WTC11 (cell line): Measurements from ENCODE around the gene IRF1. TPM values are rescaled to one million over a fixed set of nuclear protein-coding genes. Genes with fewer than 3 reads are reported as not detected.

Experiments
- ATAC-seq: fragments of 200-7000 bp; cut with Tn5 transposase; 2 replicates; pipeline ENCODE4 v1.10.0; 2021; ENCODE audit warnings: mild to moderate bottlenecking, moderate library complexity
- CTCF ChIA-PET: fragments of 300-600 bp; sonication (Branson Sonifier 250); formaldehyde crosslinking; loops from one replicate; lab custom pipeline; 2021; ENCODE audit warnings: antibody characterized with exemption; lab: Charles Lee
- POLR2A ChIA-PET: fragments of 350-600 bp; sonication (Branson Sonifier 250); formaldehyde crosslinking; loops from one replicate; lab custom pipeline; 2021; ENCODE audit warnings: antibody characterized with exemption; lab: Charles Lee
- DNase-seq: peaks from one replicate; pipeline ENCODE4 v3.0.0; 2021; ENCODE audit warnings: low spot score
- H3K27ac Mint-ChIP-seq: 2 replicates; pipeline ENCODE4 v1.8.0; 2021; ENCODE audit warnings: mixed read lengths
- H3K27me3 Mint-ChIP-seq: 2 replicates; pipeline ENCODE4 v1.8.0; 2021; ENCODE audit warnings: low read depth, mild to moderate bottlenecking, moderate library complexity, mixed read lengths
- H3K36me3 Mint-ChIP-seq: 2 replicates; pipeline ENCODE4 v1.8.0; 2021; ENCODE audit warnings: mixed read lengths
- H3K4me1 Mint-ChIP-seq: 2 replicates; pipeline ENCODE4 v1.8.0; 2022; ENCODE audit warnings: mixed read lengths
- H3K4me3 Mint-ChIP-seq: 2 replicates; pipeline ENCODE4 v1.8.0; 2021; ENCODE audit warnings: mild to moderate bottlenecking, moderate library complexity, mixed read lengths
- H3K9me3 Mint-ChIP-seq: 2 replicates; pipeline ENCODE4 v1.8.0; 2021; ENCODE audit warnings: mixed read lengths
- EMX1 ChIP-seq: fragments of 250-450 bp; sonication (Bioruptor Pico); IDR thresholded peaks from 2 replicates; pipeline ENCODE4 v1.8.0; 2021; ENCODE audit warnings: mild to moderate bottlenecking
- ESRRA ChIP-seq: sonication (generic); formaldehyde crosslinking; IDR thresholded peaks from 2 replicates; pipeline ENCODE4 v1.8.1; 2022; ENCODE audit warnings: mild to moderate bottlenecking, missing genetic modification reagents, borderline replicate concordance
- ETV6 ChIP-seq: sonication (generic); formaldehyde crosslinking; IDR thresholded peaks from 2 replicates; pipeline ENCODE4 v1.8.1; 2022; ENCODE audit warnings: mild to moderate bottlenecking, missing genetic modification reagents
- IRF2 ChIP-seq: sonication (generic); formaldehyde crosslinking; IDR thresholded peaks from 2 replicates; pipeline ENCODE4 v1.8.0; 2022; ENCODE audit warnings: low read depth, missing genetic modification reagents, borderline replicate concordance
- NR1H2 ChIP-seq: sonication (generic); formaldehyde crosslinking; IDR thresholded peaks from 2 replicates; pipeline ENCODE4 v1.9.0; 2021; ENCODE audit warnings: mild to moderate bottlenecking, moderate library complexity, missing genetic modification reagents
- SOX15 ChIP-seq: fragments of 250-450 bp; sonication (Bioruptor Pico); IDR thresholded peaks from 2 replicates; pipeline ENCODE4 v1.9.0; 2021; ENCODE audit warnings: mild to moderate bottlenecking
- SP1 ChIP-seq: sonication (generic); formaldehyde crosslinking; conservative IDR thresholded peaks from 2 replicates; pipeline ENCODE4 v1.8.1; 2022; ENCODE audit warnings: missing genetic modification reagents
- TEAD1 ChIP-seq: sonication (generic); formaldehyde crosslinking; IDR thresholded peaks from 2 replicates; pipeline ENCODE4 v1.8.0; 2022; ENCODE audit warnings: mild to moderate bottlenecking, missing genetic modification reagents
- total RNA-seq: library from RNA; stranded (reverse); gene quantifications from 3 replicates; pipeline ENCODE4 v1.2.3, GENCODE V29; 2021
- TF ChIP-seq, protein P1 (sequence below): sonication (generic); formaldehyde crosslinking; conservative IDR thresholded peaks from 2 replicates; pipeline ENCODE4 v1.8.1; 2023; ENCODE audit warnings: mild to moderate bottlenecking, low read depth, missing genetic modification reagents, moderate library complexity
- TF ChIP-seq, protein P2 (sequence below): sonication (generic); formaldehyde crosslinking; IDR thresholded peaks from 2 replicates; pipeline ENCODE4 v1.8.1; 2023; ENCODE audit warnings: mild to moderate bottlenecking, missing genetic modification reagents, moderate library complexity
- TF ChIP-seq, protein P3 (sequence below): fragments of 250-450 bp; sonication (Bioruptor Pico); IDR thresholded peaks from 2 replicates; pipeline ENCODE4 v1.9.0; 2021; ENCODE audit warnings: mild to moderate bottlenecking
- TF ChIP-seq, protein P4 (sequence below): sonication (generic); formaldehyde crosslinking; IDR thresholded peaks from 2 replicates; pipeline ENCODE4 v1.8.1; 2023; ENCODE audit warnings: mild to moderate bottlenecking, missing genetic modification reagents
- TF ChIP-seq, protein P5 (sequence below): sonication (generic); formaldehyde crosslinking; IDR thresholded peaks from 2 replicates; pipeline ENCODE4 v1.8.1; 2023; ENCODE audit warnings: mild to moderate bottlenecking, missing genetic modification reagents
- TF ChIP-seq, protein P6 (sequence below): fragments of 250-450 bp; sonication (Bioruptor Pico); IDR thresholded peaks from 2 replicates; pipeline ENCODE4 v2.1.2; 2022; ENCODE audit warnings: mild to moderate bottlenecking, moderate library complexity
- TF ChIP-seq, protein P7 (sequence below): sonication (generic); formaldehyde crosslinking; IDR thresholded peaks from 2 replicates; pipeline ENCODE4 v1.8.1; 2022; ENCODE audit warnings: low read depth, missing genetic modification reagents, borderline replicate concordance
- TF ChIP-seq, protein P8 (sequence below): fragments of 250-450 bp; sonication (Bioruptor Pico); IDR thresholded peaks from 2 replicates; pipeline ENCODE4 v1.8.0; 2021; ENCODE audit warnings: mild to moderate bottlenecking
- TF ChIP-seq, protein P9 (sequence below): sonication (generic); formaldehyde crosslinking; IDR thresholded peaks from 2 replicates; pipeline ENCODE4 v1.8.0; 2023; ENCODE audit warnings: missing genetic modification reagents

IRF1 gene
- total RNA-seq, 1 experiment from 2014 or later: 8.8 TPM

DNA sequence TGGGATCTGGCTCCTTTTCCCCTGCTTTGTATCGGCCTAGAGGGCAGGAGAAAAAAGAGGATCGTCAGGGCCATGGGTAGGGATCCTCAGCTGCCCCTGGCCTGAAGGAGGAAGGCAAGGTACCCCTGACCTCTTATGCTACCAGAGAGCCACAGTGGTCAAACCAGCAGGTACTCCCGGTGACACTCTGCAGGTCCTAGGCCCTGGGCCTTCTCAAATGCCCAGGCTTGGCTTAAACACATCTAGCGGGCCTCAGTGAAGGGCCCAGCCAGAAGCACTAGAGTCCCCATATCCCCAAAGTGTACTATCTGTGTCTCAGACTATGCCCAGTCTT is 3.5 kb downstream of the IRF1 start (continued):
- TF ChIP-seq, protein P1, sequence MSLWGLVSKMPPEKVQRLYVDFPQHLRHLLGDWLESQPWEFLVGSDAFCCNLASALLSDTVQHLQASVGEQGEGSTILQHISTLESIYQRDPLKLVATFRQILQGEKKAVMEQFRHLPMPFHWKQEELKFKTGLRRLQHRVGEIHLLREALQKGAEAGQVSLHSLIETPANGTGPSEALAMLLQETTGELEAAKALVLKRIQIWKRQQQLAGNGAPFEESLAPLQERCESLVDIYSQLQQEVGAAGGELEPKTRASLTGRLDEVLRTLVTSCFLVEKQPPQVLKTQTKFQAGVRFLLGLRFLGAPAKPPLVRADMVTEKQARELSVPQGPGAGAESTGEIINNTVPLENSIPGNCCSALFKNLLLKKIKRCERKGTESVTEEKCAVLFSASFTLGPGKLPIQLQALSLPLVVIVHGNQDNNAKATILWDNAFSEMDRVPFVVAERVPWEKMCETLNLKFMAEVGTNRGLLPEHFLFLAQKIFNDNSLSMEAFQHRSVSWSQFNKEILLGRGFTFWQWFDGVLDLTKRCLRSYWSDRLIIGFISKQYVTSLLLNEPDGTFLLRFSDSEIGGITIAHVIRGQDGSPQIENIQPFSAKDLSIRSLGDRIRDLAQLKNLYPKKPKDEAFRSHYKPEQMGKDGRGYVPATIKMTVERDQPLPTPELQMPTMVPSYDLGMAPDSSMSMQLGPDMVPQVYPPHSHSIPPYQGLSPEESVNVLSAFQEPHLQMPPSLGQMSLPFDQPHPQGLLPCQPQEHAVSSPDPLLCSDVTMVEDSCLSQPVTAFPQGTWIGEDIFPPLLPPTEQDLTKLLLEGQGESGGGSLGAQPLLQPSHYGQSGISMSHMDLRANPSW (CRISPR knock-in tag): no peak

DNA sequence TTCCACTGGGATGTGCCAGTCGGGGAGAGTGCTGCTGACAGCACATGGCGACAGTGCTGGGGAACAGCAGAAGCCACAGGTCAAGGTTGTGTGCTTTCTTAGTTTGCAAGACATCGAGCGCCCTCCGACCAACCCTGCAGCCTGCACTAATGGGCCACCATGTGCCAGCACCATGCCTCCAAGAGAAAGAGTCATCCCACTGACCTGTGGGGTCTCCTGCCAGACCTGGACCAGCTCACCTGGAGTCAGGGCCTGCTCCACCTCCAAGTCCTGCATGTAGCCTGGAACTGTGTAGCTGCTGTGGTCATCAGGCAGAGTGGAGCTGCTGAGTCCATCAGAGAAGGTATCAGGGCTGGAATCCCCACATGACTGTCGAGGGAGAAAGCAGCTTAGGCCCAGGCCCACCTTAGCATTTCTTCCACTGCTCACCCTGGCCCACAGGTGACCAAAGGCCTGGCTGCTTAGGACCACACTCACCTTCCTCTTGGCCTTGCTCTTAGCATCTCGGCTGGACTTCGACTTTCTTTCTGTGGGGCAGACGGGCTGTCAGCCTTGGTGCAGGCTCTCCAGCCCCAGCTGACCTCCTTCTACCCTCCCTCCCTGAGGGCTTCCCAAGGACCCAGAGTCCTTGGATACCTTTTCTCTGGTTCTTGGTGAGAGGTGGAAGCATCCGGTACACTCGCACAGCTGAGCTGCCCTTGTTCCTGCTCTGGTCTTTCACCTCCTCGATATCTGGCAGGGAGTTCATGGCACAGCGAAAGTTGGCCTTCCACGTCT is 4.1 kb downstream of the IRF1 start:
- Mint-ChIP-seq H3K27ac (no peak overlapping the region; the same call in 1 of the 2 replicates), H3K36me3 (peaks cover 31% of the 10 kb centered on the region)
- no peak for TF ChIP-seq EMX1 (CRISPR knock-in tag)
- TF ChIP-seq IRF2 (CRISPR knock-in tag): no peak
- TF ChIP-seq, protein P2, sequence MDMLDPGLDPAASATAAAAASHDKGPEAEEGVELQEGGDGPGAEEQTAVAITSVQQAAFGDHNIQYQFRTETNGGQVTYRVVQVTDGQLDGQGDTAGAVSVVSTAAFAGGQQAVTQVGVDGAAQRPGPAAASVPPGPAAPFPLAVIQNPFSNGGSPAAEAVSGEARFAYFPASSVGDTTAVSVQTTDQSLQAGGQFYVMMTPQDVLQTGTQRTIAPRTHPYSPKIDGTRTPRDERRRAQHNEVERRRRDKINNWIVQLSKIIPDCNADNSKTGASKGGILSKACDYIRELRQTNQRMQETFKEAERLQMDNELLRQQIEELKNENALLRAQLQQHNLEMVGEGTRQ (CRISPR knock-in tag): no peak
- TF ChIP-seq, protein P3, sequence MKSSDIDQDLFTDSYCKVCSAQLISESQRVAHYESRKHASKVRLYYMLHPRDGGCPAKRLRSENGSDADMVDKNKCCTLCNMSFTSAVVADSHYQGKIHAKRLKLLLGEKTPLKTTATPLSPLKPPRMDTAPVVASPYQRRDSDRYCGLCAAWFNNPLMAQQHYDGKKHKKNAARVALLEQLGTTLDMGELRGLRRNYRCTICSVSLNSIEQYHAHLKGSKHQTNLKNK (CRISPR knock-in tag): no peak
- TF ChIP-seq SP1: no peak
- TF ChIP-seq, protein P4, sequence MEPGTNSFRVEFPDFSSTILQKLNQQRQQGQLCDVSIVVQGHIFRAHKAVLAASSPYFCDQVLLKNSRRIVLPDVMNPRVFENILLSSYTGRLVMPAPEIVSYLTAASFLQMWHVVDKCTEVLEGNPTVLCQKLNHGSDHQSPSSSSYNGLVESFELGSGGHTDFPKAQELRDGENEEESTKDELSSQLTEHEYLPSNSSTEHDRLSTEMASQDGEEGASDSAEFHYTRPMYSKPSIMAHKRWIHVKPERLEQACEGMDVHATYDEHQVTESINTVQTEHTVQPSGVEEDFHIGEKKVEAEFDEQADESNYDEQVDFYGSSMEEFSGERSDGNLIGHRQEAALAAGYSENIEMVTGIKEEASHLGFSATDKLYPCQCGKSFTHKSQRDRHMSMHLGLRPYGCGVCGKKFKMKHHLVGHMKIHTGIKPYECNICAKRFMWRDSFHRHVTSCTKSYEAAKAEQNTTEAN (CRISPR knock-in tag): no peak
- TF ChIP-seq, protein P5, sequence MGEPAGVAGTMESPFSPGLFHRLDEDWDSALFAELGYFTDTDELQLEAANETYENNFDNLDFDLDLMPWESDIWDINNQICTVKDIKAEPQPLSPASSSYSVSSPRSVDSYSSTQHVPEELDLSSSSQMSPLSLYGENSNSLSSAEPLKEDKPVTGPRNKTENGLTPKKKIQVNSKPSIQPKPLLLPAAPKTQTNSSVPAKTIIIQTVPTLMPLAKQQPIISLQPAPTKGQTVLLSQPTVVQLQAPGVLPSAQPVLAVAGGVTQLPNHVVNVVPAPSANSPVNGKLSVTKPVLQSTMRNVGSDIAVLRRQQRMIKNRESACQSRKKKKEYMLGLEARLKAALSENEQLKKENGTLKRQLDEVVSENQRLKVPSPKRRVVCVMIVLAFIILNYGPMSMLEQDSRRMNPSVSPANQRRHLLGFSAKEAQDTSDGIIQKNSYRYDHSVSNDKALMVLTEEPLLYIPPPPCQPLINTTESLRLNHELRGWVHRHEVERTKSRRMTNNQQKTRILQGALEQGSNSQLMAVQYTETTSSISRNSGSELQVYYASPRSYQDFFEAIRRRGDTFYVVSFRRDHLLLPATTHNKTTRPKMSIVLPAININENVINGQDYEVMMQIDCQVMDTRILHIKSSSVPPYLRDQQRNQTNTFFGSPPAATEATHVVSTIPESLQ (CRISPR knock-in tag): no peak
- TF ChIP-seq, protein P6, sequence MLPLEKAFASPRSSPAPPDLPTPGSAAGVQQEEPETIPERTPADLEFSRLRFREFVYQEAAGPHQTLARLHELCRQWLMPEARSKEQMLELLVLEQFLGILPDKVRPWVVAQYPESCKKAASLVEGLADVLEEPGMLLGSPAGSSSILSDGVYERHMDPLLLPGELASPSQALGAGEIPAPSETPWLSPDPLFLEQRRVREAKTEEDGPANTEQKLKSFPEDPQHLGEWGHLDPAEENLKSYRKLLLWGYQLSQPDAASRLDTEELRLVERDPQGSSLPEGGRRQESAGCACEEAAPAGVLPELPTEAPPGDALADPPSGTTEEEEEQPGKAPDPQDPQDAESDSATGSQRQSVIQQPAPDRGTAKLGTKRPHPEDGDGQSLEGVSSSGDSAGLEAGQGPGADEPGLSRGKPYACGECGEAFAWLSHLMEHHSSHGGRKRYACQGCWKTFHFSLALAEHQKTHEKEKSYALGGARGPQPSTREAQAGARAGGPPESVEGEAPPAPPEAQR (CRISPR knock-in tag): no peak
- TF ChIP-seq, protein P7, sequence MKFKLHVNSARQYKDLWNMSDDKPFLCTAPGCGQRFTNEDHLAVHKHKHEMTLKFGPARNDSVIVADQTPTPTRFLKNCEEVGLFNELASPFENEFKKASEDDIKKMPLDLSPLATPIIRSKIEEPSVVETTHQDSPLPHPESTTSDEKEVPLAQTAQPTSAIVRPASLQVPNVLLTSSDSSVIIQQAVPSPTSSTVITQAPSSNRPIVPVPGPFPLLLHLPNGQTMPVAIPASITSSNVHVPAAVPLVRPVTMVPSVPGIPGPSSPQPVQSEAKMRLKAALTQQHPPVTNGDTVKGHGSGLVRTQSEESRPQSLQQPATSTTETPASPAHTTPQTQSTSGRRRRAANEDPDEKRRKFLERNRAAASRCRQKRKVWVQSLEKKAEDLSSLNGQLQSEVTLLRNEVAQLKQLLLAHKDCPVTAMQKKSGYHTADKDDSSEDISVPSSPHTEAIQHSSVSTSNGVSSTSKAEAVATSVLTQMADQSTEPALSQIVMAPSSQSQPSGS: no peak
- TF ChIP-seq TEAD1 (CRISPR knock-in tag): no peak
- no peak for TF ChIP-seq NR1H2 (CRISPR knock-in tag)
- TF ChIP-seq SOX15 (CRISPR knock-in tag): no peak
- TF ChIP-seq ETV6 (CRISPR knock-in tag): no peak
- TF ChIP-seq, protein P8, sequence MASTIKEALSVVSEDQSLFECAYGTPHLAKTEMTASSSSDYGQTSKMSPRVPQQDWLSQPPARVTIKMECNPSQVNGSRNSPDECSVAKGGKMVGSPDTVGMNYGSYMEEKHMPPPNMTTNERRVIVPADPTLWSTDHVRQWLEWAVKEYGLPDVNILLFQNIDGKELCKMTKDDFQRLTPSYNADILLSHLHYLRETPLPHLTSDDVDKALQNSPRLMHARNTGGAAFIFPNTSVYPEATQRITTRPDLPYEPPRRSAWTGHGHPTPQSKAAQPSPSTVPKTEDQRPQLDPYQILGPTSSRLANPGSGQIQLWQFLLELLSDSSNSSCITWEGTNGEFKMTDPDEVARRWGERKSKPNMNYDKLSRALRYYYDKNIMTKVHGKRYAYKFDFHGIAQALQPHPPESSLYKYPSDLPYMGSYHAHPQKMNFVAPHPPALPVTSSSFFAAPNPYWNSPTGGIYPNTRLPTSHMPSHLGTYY (CRISPR knock-in tag): no peak
- TF ChIP-seq, protein P9, sequence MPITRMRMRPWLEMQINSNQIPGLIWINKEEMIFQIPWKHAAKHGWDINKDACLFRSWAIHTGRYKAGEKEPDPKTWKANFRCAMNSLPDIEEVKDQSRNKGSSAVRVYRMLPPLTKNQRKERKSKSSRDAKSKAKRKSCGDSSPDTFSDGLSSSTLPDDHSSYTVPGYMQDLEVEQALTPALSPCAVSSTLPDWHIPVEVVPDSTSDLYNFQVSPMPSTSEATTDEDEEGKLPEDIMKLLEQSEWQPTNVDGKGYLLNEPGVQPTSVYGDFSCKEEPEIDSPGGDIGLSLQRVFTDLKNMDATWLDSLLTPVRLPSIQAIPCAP: no peak
- TF ChIP-seq ESRRA (CRISPR knock-in tag): no peak

More for the DNA sequence above, 4.1 kb downstream of the IRF1 start:
- ChIA-PET CTCF (no interaction called here), POLR2A (no interaction called here)
- no peaks in the 10 kb centered on the region for H3K9me3 Mint-ChIP-seq
- H3K4me1 Mint-ChIP-seq: peaks cover 11% of the 10 kb centered on the region
- no peak overlapping the region for H3K4me3 Mint-ChIP-seq
- DNase-seq (no peak), ATAC-seq (no peak)
- H3K27me3 Mint-ChIP-seq: peaks cover 12% of the 10 kb centered on the region
